K562 (cell line): Measurements from ENCODE around the gene TMEM129.

ENCODE experiments used
- CEBPG ChIP-seq, 3 experiments: fragments of 200-800 bp in 1 of 3; sonication (Bioruptor generic) in 1 of 3; sonication (generic) in 1 of 3; formaldehyde crosslinking in 1 of 3; IDR thresholded peaks in 2 of 3; conservative IDR thresholded peaks in 1 of 3; 2 replicates each; pipeline versions ENCODE4 v1.6.1 to v1.8.0; 2016 to 2022; ENCODE audit warnings: missing compliant biosample characterization in 2 of 3, missing genetic modification characterization in 2 of 3, mild to moderate bottlenecking in 1 of 3, missing genetic modification reagents in 1 of 3
- HNRNPUL1 ChIP-seq: fragments of 200-400 bp; formaldehyde crosslinking; IDR thresholded peaks from 2 replicates; pipeline ENCODE4 v1.6.1; 2017; ENCODE audit warnings: low read length
- MAZ ChIP-seq, 2 experiments: fragments of 450-650 bp in 1 of 2; sonication (generic) in 1 of 2; formaldehyde crosslinking; IDR thresholded peaks in 1 of 2; conservative IDR thresholded peaks in 1 of 2; 2 replicates each; pipeline versions ENCODE4 v1.4.0 to v1.5.0; 2020; ENCODE audit warnings: mild to moderate bottlenecking in 1 of 2, missing genetic modification reagents in 1 of 2
- MYBL2 ChIP-seq, 2 experiments: fragments of 450-650 bp in 1 of 2; sonication (generic) in 1 of 2; formaldehyde crosslinking in 1 of 2; IDR thresholded peaks; 2 replicates each; pipeline versions ENCODE4 v1.6.1 to v1.8.1; 2017 to 2022; ENCODE audit warnings: borderline replicate concordance in 1 of 2, inconsistent platforms in 1 of 2, low read depth in 1 of 2, mild to moderate bottlenecking in 1 of 2, missing genetic modification reagents in 1 of 2, moderate library complexity in 1 of 2
- NFXL1 ChIP-seq: fragments of 450-650 bp; formaldehyde crosslinking; IDR thresholded peaks from 2 replicates; pipeline ENCODE4 v1.4.0; 2021; ENCODE audit warnings: mild to moderate bottlenecking
- YBX1 ChIP-seq: fragments of 450-650 bp; IDR thresholded peaks from 2 replicates; pipeline ENCODE4 v1.7.1; 2016; ENCODE audit warnings: mild to moderate bottlenecking
- TF ChIP-seq, protein P1 (sequence below): sonication (generic); formaldehyde crosslinking; IDR thresholded peaks from 2 replicates; pipeline ENCODE4 v1.8.0; 2023; ENCODE audit warnings: mild to moderate bottlenecking, missing genetic modification reagents

DNA sequence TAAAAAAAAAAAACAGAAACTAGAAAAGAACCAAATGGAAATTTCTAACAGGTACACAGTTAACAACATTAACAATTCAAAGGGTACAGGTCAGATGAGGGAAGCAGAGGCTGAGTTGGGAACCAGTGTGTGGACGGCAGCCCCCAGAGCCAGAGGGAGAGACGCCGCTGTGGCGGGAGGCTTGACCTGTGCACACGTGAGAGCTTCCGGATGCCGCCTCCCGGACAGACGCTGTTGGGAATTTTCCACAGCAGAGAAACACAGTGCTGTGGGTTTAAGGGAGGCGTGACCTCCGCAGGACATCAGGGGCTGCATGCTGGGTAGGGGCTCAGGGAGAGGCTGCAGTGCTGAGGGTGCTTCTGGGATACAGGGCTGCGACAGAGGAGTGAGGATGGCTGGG, 22.4 kb upstream of the TMEM129 start:
- TF ChIP-seq MYBL2 (IDR thresholded peaks at IDR 0.05; ENCODE audit: low read depth): no peak
- no peak for TF ChIP-seq MYBL2 (CRISPR knock-in tag; IDR thresholded peaks at IDR 0.05; ENCODE audit: borderline replicate concordance)
- TF ChIP-seq CEBPG (CRISPR knock-in tag; IDR thresholded peaks at IDR 0.05): no peak
- no peak for TF ChIP-seq CEBPG (tag; conservative IDR thresholded peaks at IDR 0.05 in 1 of 2, IDR thresholded peaks at IDR 0.05 in 1 of 2)
- no peak for TF ChIP-seq NFXL1 (CRISPR knock-in tag)
- TF ChIP-seq MAZ (CRISPR knock-in tag; conservative IDR thresholded peaks at IDR 0.05 in 1 of 2, IDR thresholded peaks at IDR 0.05 in 1 of 2): no peak
- no peak for TF ChIP-seq YBX1
- TF ChIP-seq HNRNPUL1: no peak
- TF ChIP-seq, protein P1, sequence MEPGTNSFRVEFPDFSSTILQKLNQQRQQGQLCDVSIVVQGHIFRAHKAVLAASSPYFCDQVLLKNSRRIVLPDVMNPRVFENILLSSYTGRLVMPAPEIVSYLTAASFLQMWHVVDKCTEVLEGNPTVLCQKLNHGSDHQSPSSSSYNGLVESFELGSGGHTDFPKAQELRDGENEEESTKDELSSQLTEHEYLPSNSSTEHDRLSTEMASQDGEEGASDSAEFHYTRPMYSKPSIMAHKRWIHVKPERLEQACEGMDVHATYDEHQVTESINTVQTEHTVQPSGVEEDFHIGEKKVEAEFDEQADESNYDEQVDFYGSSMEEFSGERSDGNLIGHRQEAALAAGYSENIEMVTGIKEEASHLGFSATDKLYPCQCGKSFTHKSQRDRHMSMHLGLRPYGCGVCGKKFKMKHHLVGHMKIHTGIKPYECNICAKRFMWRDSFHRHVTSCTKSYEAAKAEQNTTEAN (CRISPR knock-in tag): no peak
